Measurements from ENCODE around the gene SS18. TPM values are rescaled to one million over a fixed set of nuclear protein-coding genes. Genes with fewer than 3 reads are reported as not detected.
"Not testable (repeated sequence)": the region's sequence is repeated elsewhere in the genome, so short reads cannot be mapped to it uniquely, and the experiment has no call there.

The SS18 gene
- total RNA-seq, 2 donors from 2014 or later, result 94.7 to 158 TPM

- no peaks in the 10 kb centered on the region for H3K27me3 ChIP-seq (replicated peaks; ENCODE audit: insufficient read depth)
- H3K4me3 ChIP-seq, result no peak overlapping the region
- no peaks in the 10 kb centered on the region for H3K9me3 ChIP-seq
- no peaks in the 10 kb centered on the region for H3K36me3 ChIP-seq
- intact Hi-C loops (cut with DNase I), result no loop called here
- 78% methylated on average over 5 of the region's 5 CpGs for WGBS
- no peaks in the 10 kb centered on the region for H3K4me1 ChIP-seq (replicated peaks)
- no peak overlapping the region for H3K27ac ChIP-seq
- DNase-seq (ENCODE audit: low spot score), result no peak
- TF ChIP-seq CTCF (IDR thresholded peaks at IDR 0.05) (no peak), POLR2AphosphoS5 (IDR thresholded peaks at IDR 0.05) (no peak), POLR2A (IDR thresholded peaks at IDR 0.05) (no peak)
Measured at GRCh38 chr18:26127786-26128185, 37.4 kb upstream of the SS18 start.

GRCh38 chr18:26121994-26122393 lies 31.6 kb upstream of the SS18 start:
- H3K4me1 ChIP-seq (replicated peaks), result not testable (repeated sequence)
- 95% methylated on average over 2 of the region's 2 CpGs for WGBS

GRCh38 chr18:26121476-26121875 lies 31.1 kb upstream of the SS18 start:
- Histone ChIP-seq H3K27me3 (replicated peaks; ENCODE audit: insufficient read depth) (no peaks in the 10 kb centered on the region), H3K27ac (no peak overlapping the region), H3K36me3 (no peaks in the 10 kb centered on the region), H3K4me3 (no peak overlapping the region), H3K9me3 (no peaks in the 10 kb centered on the region), H3K4me1 (replicated peaks) (no peaks in the 10 kb centered on the region)
- no peak for DNase-seq (ENCODE audit: low spot score)
- intact Hi-C loops (cut with DNase I), result no loop called here
- no peak for TF ChIP-seq CTCF (IDR thresholded peaks at IDR 0.05)
- TF ChIP-seq POLR2A (IDR thresholded peaks at IDR 0.05), result no peak
- no peak for TF ChIP-seq POLR2AphosphoS5 (IDR thresholded peaks at IDR 0.05)
- 79% methylated on average over 1 of the region's 1 CpG for WGBS

More at GRCh38 chr18:26121994-26122393, 31.6 kb upstream of the SS18 start:
- H3K4me3 ChIP-seq; H3K27ac ChIP-seq; DNase-seq (ENCODE audit: low spot score); H3K9me3 ChIP-seq; intact Hi-C loops (cut with DNase I); H3K27me3 ChIP-seq (replicated peaks; ENCODE audit: insufficient read depth); H3K36me3 ChIP-seq: not testable (repeated sequence)

- intact Hi-C loops (cut with DNase I), result no loop called here
- TF ChIP-seq CTCF (IDR thresholded peaks at IDR 0.05) (no peak), POLR2A (IDR thresholded peaks at IDR 0.05) (no peak), POLR2AphosphoS5 (IDR thresholded peaks at IDR 0.05) (no peak)
- no peak for DNase-seq (ENCODE audit: low spot score)
- WGBS, result 82% methylated on average over 5 of the region's 5 CpGs
- H3K36me3 ChIP-seq, result no peaks in the 10 kb centered on the region
- no peaks in the 10 kb centered on the region for H3K9me3 ChIP-seq
- no peak overlapping the region for H3K4me3 ChIP-seq
- H3K27ac ChIP-seq, result no peak overlapping the region
- H3K4me1 ChIP-seq (replicated peaks), result no peaks in the 10 kb centered on the region
- no peaks in the 10 kb centered on the region for H3K27me3 ChIP-seq (replicated peaks; ENCODE audit: insufficient read depth)
Measured at GRCh38 chr18:26119246-26119645, 28.8 kb upstream of the SS18 start.

GRCh38 chr18:26104035-26104434 lies 13.6 kb upstream of the SS18 start:
- H3K9me3 ChIP-seq, result no peaks in the 10 kb centered on the region
- no peaks in the 10 kb centered on the region for H3K36me3 ChIP-seq
- H3K27ac ChIP-seq, result no peak overlapping the region
- H3K27me3 ChIP-seq (replicated peaks; ENCODE audit: insufficient read depth), result no peaks in the 10 kb centered on the region
- no peak for DNase-seq (ENCODE audit: low spot score)
- H3K4me3 ChIP-seq, result no peak overlapping the region
- TF ChIP-seq CTCF (IDR thresholded peaks at IDR 0.05) (no peak), POLR2AphosphoS5 (IDR thresholded peaks at IDR 0.05) (no peak), POLR2A (IDR thresholded peaks at IDR 0.05) (no peak)
- 63% methylated on average over 1 of the region's 1 CpG for WGBS
- H3K4me1 ChIP-seq (replicated peaks), result no peaks in the 10 kb centered on the region
- intact Hi-C loops (cut with DNase I), result no loop called here
